HEK293T (cell line): ENCODE measurements around the gene OR51A7.

Experiments used
- ARNT ChIP-seq: fragments of 450-650 bp; IDR thresholded peaks from 2 replicates; pipeline ENCODE4 v1.6.1; 2017; ENCODE audit warnings: mild to moderate bottlenecking
- FOXK2 ChIP-seq: fragments of 450-650 bp; IDR thresholded peaks from 2 replicates; pipeline ENCODE4 v1.6.1; 2016; ENCODE audit warnings: mild to moderate bottlenecking
- FOXM1 ChIP-seq: fragments of 450-650 bp; IDR thresholded peaks from 2 replicates; pipeline ENCODE4 v1.6.1; 2017; ENCODE audit warnings: mild to moderate bottlenecking, borderline replicate concordance
- LEF1 ChIP-seq: fragments of 450-650 bp; IDR thresholded peaks from 2 replicates; pipeline ENCODE4 v1.6.1; 2017; ENCODE audit warnings: mild to moderate bottlenecking, borderline replicate concordance
- NFRKB ChIP-seq: fragments of 450-650 bp; IDR thresholded peaks from 2 replicates; pipeline ENCODE4 v1.6.1; 2016; ENCODE audit warnings: mild to moderate bottlenecking, moderate library complexity
- SP1 ChIP-seq: fragments of 450-650 bp; IDR thresholded peaks from 2 replicates; pipeline ENCODE4 v1.6.1; 2017
- SUZ12 ChIP-seq: fragments of 450-650 bp; IDR thresholded peaks from 2 replicates; pipeline ENCODE4 v1.6.1; 2016; ENCODE audit warnings: mild to moderate bottlenecking
- TARDBP ChIP-seq: fragments of 450-650 bp; IDR thresholded peaks from 2 replicates; pipeline ENCODE4 v1.6.1; 2016
- TF ChIP-seq, protein P1 (sequence below): fragments of 450-650 bp; IDR thresholded peaks from 2 replicates; pipeline ENCODE4 v1.6.1; 2016

DNA sequence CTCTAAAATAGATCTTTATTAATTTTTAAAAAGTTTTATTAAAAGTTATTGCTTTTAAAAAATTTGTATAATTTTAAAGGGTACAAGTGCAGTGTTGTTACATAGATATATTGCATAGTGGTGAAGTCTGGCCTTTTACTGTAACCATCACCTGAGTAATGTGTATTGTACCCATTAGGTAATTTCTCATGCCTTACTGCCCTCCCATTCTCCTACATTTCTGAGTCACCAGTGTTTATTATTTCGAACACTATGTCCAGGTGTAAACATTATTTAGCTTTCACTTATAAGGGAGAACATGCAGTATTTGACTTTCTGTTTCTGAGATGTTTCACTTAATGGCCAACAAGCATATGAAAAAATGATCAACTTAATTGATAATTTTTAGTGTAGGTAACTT, 18.2 kb downstream of the OR51A7 start:
- no peak for TF ChIP-seq SP1
- TF ChIP-seq ARNT = no peak
- TF ChIP-seq, protein P1, sequence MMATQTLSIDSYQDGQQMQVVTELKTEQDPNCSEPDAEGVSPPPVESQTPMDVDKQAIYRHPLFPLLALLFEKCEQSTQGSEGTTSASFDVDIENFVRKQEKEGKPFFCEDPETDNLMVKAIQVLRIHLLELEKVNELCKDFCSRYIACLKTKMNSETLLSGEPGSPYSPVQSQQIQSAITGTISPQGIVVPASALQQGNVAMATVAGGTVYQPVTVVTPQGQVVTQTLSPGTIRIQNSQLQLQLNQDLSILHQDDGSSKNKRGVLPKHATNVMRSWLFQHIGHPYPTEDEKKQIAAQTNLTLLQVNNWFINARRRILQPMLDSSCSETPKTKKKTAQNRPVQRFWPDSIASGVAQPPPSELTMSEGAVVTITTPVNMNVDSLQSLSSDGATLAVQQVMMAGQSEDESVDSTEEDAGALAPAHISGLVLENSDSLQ = no peak
- no peak for TF ChIP-seq FOXK2
- TF ChIP-seq LEF1 = no peak
- no peak for TF ChIP-seq SUZ12
- TF ChIP-seq NFRKB = no peak
- no peak for TF ChIP-seq TARDBP
- TF ChIP-seq FOXM1 = no peak
